ENCODE measurements around the gene CXCL8. TPM values are rescaled to one million over a fixed set of nuclear protein-coding genes. Genes with fewer than 3 reads are reported as not detected.
A peak's percentile ranks its signal among the peaks of the same experiment; 100 is the strongest.
"Not testable (repeated sequence)": the region's sequence is repeated elsewhere in the genome, so short reads cannot be mapped to it uniquely, and the experiment has no call there.

The CXCL8 gene
- total RNA-seq, 1 donor from 2014 or later = 3.2 TPM

DNA sequence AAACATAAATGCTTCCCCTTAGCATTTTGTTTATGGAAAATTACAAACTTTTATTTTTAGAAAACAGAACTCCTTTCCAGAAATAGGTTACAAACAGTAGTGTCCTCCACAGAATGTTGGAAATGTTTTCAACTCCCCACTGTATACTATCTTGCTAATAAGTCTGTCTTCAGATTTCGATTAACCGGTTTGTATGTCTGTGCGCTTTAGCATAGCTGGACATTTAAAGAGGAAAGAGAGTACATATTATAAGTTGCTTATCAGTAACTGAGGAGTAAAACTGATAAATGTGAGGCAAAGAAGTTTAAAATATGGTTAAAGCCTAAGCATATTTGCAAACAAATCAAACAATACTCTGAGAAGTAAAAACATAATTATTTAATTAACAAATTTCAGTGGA, 3.4 kb downstream of the CXCL8 start:
- no peak for ATAC-seq

DNA sequence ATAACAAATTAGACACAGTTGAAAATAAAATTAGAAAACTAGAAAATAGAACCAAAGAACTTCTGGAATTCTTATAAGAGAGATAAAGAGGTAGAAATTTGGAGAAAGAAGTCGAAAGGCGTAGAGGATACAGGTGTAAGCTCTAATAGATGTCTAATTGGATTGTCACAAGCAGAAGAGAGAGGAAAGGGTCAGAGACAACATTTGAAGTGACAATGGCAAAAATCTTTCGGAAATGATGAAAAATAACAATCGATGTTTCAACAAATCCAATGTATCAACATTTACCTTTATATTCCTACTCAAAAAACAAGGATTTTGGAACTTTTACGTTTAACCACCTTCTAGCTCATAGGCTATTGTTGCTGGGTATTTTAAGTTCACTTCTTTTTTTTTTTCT, 3.8 kb downstream of the CXCL8 start:
- ATAC-seq = no peak

DNA sequence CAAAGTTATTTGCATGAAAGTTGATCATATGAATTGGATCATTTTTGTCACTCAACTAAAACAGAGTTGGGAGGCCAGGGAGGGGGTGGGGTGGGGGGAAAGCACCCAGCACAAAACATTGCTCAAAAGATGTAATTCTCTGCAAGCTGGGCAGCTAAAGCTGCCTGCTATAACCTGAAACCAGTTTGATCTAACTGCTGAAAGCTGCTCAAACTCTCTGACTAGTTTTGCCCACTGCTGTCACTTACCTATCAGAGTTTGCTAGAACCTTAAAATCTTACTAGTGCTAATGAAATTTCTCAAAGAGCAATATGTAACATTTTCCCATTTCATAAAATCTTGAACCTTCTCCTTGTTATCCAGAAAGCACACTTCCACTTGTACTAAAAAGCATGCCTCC, 10.4 kb downstream of the CXCL8 start:
- no peak for ATAC-seq

DNA sequence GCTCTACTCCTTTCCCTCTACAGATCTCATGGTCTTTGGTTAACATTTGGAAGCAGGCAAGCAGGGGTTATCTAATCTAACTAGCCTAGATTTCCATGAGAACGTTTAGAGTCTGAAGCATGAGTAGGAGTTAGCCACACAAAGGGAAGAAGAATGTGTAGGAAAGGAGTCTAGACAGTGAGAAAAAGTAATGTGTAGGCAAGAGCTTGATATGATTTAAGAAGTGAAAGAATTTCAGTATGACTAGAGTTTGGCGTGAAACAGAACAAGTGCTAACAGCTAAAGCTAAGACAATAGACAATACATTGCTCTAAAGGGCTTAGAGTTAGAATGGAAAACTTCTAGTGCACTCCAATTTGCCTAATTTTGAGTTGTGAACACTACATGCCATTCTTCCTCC, 10.8 kb downstream of the CXCL8 start:
- no peak for ATAC-seq

DNA sequence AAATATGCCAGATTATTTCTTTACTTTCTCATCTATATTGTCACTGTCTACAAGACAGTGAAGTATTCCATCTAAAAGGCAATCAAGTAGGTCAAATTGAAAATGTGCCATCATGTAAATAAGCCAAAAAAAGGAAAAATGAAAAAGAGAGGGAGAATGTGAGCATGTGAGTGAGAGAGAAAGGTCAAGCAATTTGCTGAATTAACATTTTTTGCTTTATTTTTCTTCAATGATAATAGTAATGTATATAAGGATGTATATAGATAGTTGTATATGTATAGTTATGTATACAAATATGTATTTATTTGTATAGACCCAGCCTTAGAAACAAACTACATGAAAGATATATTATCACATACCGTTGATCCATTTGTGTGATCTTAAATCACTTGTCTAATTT, 11.5 kb downstream of the CXCL8 start:
- no peak for ATAC-seq

DNA sequence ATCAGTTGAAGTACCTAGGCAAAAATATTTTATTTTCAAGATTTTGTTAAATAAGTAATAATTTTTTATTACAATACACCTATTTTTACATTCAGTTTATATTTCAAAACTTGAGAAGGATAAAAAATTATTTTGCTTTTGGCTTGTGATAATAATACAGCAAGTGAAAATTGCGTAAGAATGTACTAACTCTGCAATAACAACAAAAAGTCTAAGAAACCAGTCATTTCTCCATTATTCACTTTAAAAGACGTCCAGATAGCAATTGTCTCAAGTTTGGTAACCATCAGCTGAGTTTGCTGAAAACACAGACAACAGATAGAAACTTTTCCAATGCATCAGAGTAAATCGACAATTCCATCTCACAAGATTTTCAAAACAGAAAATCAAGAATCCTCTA, 12.1 kb downstream of the CXCL8 start:
- no peak for ATAC-seq

DNA sequence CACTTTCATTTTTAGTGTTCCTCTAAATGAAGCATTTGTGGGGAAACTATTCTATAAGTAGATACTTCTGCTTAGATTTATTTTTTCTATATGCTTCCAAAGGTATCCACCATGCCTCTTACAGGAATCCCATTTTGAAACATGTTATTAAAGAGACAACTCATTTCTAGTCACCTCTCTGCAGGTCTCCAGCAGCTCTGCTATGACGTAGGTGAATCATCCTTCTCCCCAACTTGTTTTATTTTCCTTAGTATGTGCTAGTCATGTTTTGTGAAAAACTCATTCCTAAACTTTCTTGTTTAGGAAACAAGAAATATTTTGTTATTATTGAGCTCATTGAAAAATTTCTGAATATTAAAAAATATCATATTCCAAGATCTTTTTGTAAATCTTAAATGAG, 12.8 kb downstream of the CXCL8 start:
- no peak for ATAC-seq

DNA sequence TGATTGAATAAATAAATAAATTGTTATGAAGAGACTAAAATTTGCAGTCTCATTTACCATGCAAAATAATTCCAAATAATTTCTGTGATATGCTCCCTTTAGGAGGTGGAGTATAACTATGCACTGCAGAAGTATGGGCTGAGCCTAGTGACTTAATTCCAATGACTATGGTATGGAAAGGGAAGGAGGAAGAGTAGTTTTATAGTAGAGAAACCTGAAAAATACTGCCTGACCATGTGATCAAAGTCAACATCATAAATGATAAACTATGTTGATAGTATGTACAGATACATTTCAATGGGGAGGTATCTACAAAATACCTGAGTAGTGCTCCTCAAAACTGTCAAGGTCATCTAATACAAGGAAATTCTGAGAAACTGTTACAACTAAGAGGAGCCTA, 14.6 kb downstream of the CXCL8 start:
- ATAC-seq = no peak

DNA sequence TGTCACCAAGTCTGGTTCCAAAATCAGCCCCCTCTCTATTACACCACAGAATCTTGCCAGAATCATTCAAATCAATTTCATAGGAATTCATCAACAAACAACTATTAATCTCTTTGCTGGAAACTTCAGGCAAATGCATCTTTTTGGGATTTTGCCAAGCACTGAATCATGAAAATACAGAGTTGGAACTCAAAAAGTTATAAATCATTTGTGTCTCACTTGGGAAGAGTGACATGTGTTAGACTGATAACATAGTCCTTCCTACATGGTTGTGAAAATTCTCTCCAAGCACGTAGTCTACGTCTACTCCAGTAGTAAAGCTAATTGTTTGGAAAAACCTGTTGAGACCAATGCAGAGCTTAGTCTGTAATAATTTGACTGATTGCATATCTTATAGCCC, 19.0 kb downstream of the CXCL8 start:
- no peak for ATAC-seq

DNA sequence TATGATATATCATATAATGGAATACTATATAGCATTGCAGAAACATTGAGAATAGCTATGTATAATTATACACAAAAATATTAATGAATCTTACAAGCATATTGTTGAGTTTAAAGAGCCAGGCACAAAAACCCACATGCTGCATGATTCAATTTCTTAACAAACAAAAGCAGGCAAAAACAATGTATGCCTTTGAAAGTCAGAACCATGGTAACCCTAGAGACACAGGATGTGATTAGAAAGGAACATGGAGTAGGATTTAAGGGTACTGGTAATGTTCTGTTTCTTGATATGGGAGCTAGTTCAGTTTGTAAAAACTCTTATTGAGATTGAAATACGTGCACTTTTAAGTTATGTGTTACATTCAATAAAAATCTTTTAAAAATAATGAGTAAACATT, 21.5 kb downstream of the CXCL8 start:
- ATAC-seq = no peak

DNA sequence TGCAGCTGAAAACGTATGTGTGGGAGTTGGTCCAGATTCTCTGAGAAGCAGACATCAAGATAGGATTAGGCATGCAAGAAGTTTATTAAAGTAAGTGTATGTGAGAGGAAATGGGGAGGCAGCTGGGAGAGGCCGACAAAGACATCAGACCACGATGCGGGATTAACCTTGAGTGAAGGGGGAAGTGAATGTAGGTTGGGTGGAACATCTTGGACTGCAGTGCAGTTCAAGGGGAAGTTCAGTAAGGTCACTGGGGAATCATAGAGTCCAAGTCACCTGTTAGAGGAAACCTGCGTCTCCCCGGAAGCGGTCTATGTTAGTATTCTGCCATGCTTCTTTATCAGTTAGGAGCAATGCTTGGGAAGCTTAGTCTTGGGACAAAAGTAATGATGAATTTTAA, 22.0 kb downstream of the CXCL8 start:
- ATAC-seq = no peak

DNA sequence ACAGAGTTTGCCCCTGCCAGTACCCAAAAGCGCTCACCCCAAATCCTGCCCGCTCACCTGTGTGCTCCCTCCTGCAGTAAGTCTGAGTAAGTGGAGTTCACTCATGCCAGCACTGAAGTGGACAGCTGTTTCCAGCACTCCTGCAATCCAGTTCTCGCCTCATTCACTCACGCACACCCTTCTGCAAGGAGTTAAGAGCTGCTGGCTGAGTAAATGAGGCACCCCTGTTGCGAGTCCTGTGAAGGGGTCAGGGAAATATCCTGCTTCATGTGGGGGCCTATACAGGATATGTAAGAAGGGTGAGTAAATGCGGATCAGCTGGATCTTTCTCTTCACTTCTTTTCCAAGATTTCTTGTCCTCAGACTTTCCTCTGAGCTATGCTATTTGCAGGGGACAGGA, 23.5 kb downstream of the CXCL8 start:
- ATAC-seq = no peak

DNA sequence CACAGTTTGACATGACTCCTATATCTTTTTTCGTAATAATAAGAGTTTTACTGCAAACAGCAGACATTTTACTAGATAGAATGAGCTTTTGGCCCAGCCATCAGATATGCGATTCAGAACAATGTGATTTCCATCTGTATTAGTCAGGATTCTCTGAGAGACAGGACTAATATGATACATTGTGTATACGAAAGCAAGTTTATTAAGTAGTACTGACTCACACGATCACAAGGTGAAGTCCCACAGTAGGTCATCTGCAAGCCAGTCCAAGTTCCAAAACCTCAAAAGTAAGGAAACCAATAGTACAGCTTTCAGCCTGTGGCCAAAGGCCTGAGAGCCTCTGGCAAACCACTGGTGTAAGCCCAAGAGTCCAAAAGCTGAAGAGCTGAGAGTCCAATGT, 24.1 kb downstream of the CXCL8 start:
- no peak for ATAC-seq

DNA sequence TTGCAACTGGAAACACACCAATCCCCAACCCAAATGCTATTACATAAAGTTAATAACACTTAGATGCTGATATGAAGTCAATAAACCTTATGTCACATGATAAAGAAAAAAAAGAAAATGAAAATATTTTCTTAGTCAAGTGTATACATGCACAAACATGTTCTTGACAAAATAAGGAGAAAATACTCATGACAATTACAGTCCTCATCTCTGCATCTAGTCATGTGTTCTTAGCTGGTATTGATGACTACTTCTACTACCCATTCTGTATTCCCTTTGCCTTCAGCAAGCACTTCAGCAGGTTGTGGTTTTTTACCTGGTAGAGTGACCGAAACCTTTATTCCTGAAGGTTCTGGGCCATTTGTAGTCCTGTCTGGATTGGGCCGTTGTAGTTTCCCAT, 24.9 kb downstream of the CXCL8 start:
- no peak for ATAC-seq

DNA sequence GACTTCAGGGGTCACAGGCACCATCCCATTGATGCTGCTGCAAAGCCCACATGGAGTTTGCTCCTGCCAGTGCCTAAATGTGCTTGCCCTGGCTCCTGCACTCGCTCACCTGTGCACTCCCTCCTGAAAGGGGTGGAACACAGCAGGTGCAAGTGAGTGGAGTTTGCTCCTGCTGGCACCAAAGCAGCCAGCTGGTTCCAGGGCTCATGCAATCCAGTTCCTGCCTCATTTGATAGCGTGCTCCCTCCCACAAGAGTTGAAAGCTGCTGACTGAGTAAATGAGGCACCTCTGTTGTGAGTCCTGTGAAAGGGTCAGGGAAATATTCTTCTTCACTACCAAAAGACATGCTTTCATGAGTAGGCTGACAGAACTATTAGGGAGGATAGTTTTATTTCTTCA, 30.5 kb downstream of the CXCL8 start:
- no peak for ATAC-seq

DNA sequence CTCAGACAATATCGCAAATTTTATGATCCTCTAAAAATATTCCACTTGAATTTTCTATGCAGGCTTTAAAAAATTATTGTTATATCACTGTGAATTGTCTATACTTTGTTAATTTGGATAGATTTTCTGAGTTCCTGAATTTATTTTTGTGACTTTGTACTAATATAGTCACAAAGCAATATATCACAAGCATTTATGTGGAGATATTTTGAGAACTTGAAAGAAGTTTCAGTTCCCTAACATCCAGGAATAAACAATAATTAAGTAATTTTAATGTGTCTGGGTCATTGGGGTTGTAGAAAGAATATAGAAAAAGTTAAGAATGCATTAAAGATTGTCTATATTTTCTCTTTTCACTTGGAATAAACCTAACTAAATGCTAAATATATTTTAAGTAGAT, 32.0 kb downstream of the CXCL8 start:
- no peak for ATAC-seq

DNA sequence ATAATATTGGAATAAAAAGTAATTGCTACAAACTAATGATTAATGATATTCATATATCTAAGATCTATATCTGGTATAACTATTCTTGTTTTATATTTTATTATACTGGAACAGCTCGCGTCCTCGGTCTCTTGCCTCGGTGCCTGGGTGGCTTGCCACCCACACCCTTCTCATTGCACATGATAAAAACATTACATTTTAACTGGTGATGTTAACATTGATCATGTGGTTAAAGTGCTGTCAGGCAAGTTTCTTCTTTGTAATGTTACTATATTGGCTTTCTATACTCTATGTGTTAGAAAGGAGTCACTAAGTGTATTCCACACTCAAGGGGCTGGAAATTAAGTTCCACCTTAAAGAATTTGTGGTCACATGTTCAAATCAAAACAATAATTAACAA, 34.0 kb downstream of the CXCL8 start:
- ATAC-seq = not testable (repeated sequence)

DNA sequence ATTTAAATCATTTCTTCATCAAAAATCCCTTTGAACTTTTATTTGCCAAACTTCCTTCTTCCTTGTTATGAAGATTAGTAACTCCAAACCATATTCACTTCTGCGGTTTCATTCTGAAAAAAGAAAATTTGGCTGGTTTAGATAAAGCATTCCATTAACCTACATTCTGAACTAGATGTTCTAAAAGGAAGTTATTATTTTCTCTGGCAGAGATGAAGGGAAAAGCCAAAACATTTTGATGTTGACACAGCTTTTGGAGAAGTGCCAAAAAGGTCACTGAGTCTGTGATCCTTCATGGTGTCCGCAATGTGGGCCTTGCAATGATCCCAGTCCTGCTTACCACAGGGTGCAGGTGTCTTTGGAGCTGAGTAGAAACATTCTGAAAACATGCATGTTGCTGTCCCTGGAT, 36.0 kb downstream of the CXCL8 start:
- ATAC-seq = peak; percentile 38

DNA sequence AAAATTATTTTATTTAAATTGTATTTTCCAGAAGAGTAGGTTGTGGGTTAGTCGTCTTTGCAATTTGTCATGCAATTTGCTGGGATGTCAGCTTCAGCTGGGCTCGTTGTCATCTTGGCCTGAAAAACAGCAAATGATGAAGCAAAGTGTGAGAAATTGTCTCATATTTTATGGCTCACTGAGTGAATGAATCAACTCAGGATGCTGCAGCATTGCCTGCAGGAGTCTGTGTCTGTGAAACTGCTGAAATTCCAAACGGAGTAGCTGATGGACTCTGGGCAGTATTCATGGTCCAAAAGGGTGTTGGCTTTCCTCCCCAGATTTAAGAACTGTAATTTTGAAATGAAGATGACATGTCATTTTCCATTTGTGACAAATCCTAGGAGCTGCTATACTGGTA, 37.2 kb downstream of the CXCL8 start:
- ATAC-seq = no peak

DNA sequence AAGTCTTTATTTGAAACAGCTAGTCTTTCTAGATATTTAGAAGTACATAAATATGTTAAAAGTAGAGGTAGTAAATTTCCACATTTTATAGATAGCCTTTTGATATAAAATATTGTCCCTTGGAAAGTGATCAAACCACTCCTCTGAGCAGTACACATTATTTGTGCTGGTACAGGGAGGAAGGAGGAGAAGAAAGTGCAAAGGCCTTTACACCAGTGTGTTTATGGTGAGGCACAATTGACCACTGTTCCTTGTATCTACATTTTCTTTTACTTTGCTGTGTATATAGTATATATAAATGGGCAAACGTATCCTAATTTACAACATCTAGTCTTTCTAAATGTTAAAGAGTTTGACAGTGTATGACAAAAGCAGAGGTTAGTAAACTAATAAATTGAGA, 39.9 kb downstream of the CXCL8 start:
- no peak for ATAC-seq

DNA sequence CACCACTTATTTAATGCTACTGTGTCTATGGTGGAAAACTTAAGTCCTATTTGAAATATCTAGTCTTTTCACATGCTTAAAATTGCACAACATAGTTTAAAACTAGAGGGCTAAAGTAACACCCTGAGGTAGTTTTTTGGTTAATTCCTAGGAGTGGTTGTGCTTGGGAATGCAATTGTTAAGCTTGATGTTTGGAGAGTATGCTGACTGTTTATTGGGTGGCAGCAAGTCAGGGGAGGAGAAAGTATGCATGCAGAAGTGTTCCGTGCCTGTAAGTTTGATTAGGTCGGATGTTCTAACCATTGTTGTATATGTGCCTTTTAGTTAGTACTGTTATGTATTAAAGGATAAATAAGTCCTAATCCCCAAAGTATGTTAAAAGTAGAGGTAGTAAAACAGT, 40.5 kb downstream of the CXCL8 start:
- ATAC-seq = peak; percentile 59

DNA sequence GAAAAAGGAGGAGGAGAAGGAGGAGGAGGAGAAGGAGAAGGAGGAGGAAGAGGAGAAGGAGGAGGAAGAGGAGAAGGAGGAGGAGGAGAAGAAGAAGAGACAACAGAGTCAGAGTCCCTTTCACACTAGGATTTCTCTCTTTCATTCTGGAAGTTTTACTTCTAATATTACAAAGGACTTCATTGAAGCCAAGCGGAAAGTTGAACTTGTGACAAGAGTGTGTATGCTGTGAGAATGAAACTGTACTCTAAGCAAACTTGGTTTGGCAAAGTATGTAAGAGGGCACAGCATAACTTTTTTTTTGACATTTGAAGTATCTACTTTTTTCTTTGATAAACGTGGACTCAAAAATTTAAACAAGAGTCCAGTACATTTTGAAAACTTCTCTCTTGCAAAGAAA, 48.0 kb downstream of the CXCL8 start:
- ATAC-seq = no peak

Measured in esophagus mucosa (tissue), 1 donor.